Neural cell (in vitro differentiated cells): ENCODE results near the gene OTUD7B. TPM values are rescaled to one million over a fixed set of nuclear protein-coding genes. Genes with fewer than 3 reads are reported as not detected.

Experiments used
- H2AFZ ChIP-seq: fragments of 200-600, 300-800 bp; sonication (generic), shearing (Covaris generic); 2 replicates; pipeline ENCODE4 v1.6.0; 2014; ENCODE audit warnings: low read depth, mild to moderate bottlenecking, antibody characterized with exemption, low read length, moderate library complexity
- H3F3A ChIP-seq: fragments of 200-600 bp; shearing (Covaris generic); 2 replicates; pipeline ENCODE4 v1.6.1; 2016; ENCODE audit warnings: mild to moderate bottlenecking, moderate library complexity, mixed read lengths, antibody characterized with exemption, low read length; ENCODE audit not compliant: insufficient read depth, poor library complexity, severe bottlenecking
- H3K27ac ChIP-seq: fragments of 200-600, 300-800 bp; sonication (generic), shearing (Covaris generic); 2 replicates; pipeline ENCODE4 v1.5.1; 2014; ENCODE audit warnings: mild to moderate bottlenecking, low read length, moderate library complexity
- H3K27me3 ChIP-seq: fragments of 300-800, 200-600 bp; sonication (generic), shearing (Covaris generic); 2 replicates; pipeline ENCODE4 v1.6.0; 2014; ENCODE audit warnings: mild to moderate bottlenecking, low read depth, low read length, moderate library complexity; ENCODE audit not compliant: insufficient read depth
- H3K36me3 ChIP-seq: fragments of 300-800, 200-600 bp; sonication (generic), shearing (Covaris generic); 2 replicates; pipeline ENCODE4 v1.5.1; 2014; ENCODE audit warnings: mild to moderate bottlenecking, antibody characterized with exemption, low read length, moderate library complexity; ENCODE audit not compliant: insufficient read depth
- H3K4me2 ChIP-seq: fragments of 300-800, 200-600 bp; sonication (generic), shearing (Covaris generic); 2 replicates; pipeline ENCODE4 v1.6.0; 2014; ENCODE audit warnings: mild to moderate bottlenecking, low read length
- H3K4me3 ChIP-seq: fragments of 300-800, 200-600 bp; sonication (generic), shearing (Covaris generic); 2 replicates; pipeline ENCODE4 v1.5.1; 2014; ENCODE audit warnings: mild to moderate bottlenecking, low read length, moderate library complexity
- H3K79me2 ChIP-seq: fragments of 200-600 bp; shearing (Covaris generic); replicated peaks from 2 replicates; pipeline ENCODE4 v1.6.0; 2014; ENCODE audit warnings: mild to moderate bottlenecking, low read length, moderate library complexity; ENCODE audit not compliant: insufficient read depth
- H3K9ac ChIP-seq: fragments of 300-800, 200-600 bp; sonication (generic), shearing (Covaris generic); 2 replicates; pipeline ENCODE4 v1.6.1; 2016; ENCODE audit warnings: mild to moderate bottlenecking, low read length, mixed read lengths
- H3K9me2 ChIP-seq: fragments of 200-600 bp; shearing (Covaris generic); 2 replicates; pipeline ENCODE4 v1.6.1; 2016; ENCODE audit warnings: mild to moderate bottlenecking, low read length, mixed read lengths; ENCODE audit not compliant: insufficient read depth
- H3K9me3 ChIP-seq: fragments of 200-600, 300-800 bp; sonication (generic), shearing (Covaris generic); 2 replicates; pipeline ENCODE4 v1.6.1; 2016; ENCODE audit warnings: mild to moderate bottlenecking, mixed run types, low read length, moderate library complexity, mixed read lengths
- H4K20me1 ChIP-seq: fragments of 200-600 bp; shearing (Covaris generic); 2 replicates; pipeline ENCODE4 v1.6.1; 2016; ENCODE audit warnings: mild to moderate bottlenecking, mixed run types; ENCODE audit not compliant: insufficient read depth
- EP300 ChIP-seq: fragments of 450-650 bp; conservative IDR thresholded peaks from 2 replicates; pipeline ENCODE4 v1.6.1; 2014; ENCODE audit warnings: antibody characterized with exemption, mild to moderate bottlenecking, moderate library complexity; ENCODE audit not compliant: poor library complexity, severe bottlenecking
- EZH2 ChIP-seq: fragments of 200-600, 300-800 bp; shearing (Covaris generic), sonication (generic); IDR thresholded peaks from 2 replicates; pipeline ENCODE4 v1.6.1; 2014; ENCODE audit warnings: antibody characterized with exemption, low read length, borderline replicate concordance, mild to moderate bottlenecking; ENCODE audit not compliant: insufficient read depth, poor library complexity, severe bottlenecking
- MXI1 ChIP-seq: fragments of 450-650 bp; conservative IDR thresholded peaks from 2 replicates; pipeline ENCODE4 v1.6.1; 2014; ENCODE audit warnings: antibody characterized with exemption, mild to moderate bottlenecking; ENCODE audit not compliant: poor library complexity, severe bottlenecking
- POLR2AphosphoS5 ChIP-seq: IDR thresholded peaks from 2 replicates; pipeline ENCODE4 v1.6.1; 2012
- RAD21 ChIP-seq: fragments of 450-650 bp; conservative IDR thresholded peaks from 2 replicates; pipeline ENCODE4 v1.6.1; 2014; ENCODE audit warnings: antibody characterized with exemption, mild to moderate bottlenecking, moderate library complexity
- SMC3 ChIP-seq: fragments of 450-650 bp; conservative IDR thresholded peaks from 2 replicates; pipeline ENCODE4 v1.6.1; 2014; ENCODE audit warnings: antibody characterized with exemption, mild to moderate bottlenecking, moderate library complexity; ENCODE audit not compliant: poor library complexity
- TAF1 ChIP-seq: IDR thresholded peaks from 2 replicates; pipeline ENCODE4 v1.6.1; 2012; ENCODE audit warnings: low read depth
- polyA plus RNA-seq: library from polyadenylated mRNA; depleted of rRNA; stranded (reverse); fragments of >200 nt; gene quantifications from 2 replicates; pipeline ENCODE4 v1.2.3, GENCODE V29; 2014
- TF ChIP-seq, protein P1 (sequence below): IDR thresholded peaks from 2 replicates; pipeline ENCODE4 v1.6.1; 2012; ENCODE audit warnings: borderline replicate concordance
- TF ChIP-seq, protein P2 (sequence below): fragments of 450-650 bp; IDR thresholded peaks from 2 replicates; pipeline ENCODE4 v1.5.1; 2014; ENCODE audit warnings: antibody characterized with exemption, mild to moderate bottlenecking, moderate library complexity; ENCODE audit not compliant: poor library complexity, severe bottlenecking

The OTUD7B gene
- polyA plus RNA-seq, 1 donor from 2014 or later, result 2.1 TPM

DNA sequence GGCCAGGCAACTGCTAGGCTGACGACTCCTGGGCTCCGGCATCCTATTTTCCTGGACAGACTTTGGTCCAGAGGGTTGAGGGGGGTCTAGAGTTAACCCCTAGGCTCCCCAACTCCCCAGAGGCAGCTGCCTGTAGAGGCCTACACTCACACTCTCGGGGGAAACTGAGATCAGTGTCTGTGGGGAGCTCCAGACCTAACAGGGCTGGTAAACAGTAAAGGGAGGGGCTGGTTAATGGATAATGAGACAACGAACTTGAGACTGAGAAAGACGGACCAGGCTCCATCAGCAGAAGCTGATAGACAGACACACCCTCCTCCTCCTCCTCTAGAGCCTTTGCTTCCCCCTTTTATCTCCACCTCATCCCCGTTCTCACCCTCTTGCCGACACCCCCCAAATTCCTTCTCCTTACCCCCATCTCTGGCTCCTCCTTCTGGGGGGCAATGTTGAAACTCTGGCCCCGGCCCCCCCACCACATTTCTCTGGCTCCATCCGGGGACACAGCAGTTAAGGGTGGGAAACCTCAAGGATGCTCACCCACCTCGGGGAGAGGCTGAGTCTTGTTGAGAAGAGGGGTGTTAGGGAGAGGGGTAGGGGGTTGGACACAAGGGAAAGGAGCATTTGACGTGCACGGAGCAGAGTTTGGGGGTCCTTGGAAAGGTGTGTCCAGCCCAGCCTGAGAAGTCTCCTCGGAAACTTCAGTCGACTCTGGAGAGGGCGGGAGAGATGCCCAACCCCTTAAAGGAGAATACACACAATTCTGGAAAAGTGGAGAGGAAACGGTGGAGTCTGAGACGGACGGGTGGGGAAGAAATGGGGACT lies 74.1 kb downstream of the OTUD7B start, which contains the start of gene MTMR11:
MTMR11 (minus strand) TSS at position 710 of the 822 bp plus-strand sequence; CDS start at position 478, 232 bp downstream.
- Histone ChIP-seq H3K27ac (no peak within 1 kb of the TSS), H3K27me3 (no peaks in the 10 kb centered on the region), H4K20me1 (no peaks in the 10 kb centered on the region), H3F3A (no peaks in the 10 kb centered on the region), H3K9me2 (no peaks in the 10 kb centered on the region), H3K9me3 (no peaks in the 10 kb centered on the region), H3K4me2 (no peak within 1 kb of the TSS), H3K9ac (no peak within 1 kb of the TSS), H3K79me2 (no peaks in the 10 kb centered on the region), H3K36me3 (no peaks in the 10 kb centered on the region), H3K4me3 (no peak within 1 kb of the TSS), H2AFZ (no peak within 1 kb of the TSS)
- TF ChIP-seq SMC3 (no peak), EP300 (no peak), MXI1 (no peak), POLR2AphosphoS5 (no peak), RAD21 (no peak), EZH2 (no peak), TAF1 (no peak)
- TF ChIP-seq, protein P1, sequence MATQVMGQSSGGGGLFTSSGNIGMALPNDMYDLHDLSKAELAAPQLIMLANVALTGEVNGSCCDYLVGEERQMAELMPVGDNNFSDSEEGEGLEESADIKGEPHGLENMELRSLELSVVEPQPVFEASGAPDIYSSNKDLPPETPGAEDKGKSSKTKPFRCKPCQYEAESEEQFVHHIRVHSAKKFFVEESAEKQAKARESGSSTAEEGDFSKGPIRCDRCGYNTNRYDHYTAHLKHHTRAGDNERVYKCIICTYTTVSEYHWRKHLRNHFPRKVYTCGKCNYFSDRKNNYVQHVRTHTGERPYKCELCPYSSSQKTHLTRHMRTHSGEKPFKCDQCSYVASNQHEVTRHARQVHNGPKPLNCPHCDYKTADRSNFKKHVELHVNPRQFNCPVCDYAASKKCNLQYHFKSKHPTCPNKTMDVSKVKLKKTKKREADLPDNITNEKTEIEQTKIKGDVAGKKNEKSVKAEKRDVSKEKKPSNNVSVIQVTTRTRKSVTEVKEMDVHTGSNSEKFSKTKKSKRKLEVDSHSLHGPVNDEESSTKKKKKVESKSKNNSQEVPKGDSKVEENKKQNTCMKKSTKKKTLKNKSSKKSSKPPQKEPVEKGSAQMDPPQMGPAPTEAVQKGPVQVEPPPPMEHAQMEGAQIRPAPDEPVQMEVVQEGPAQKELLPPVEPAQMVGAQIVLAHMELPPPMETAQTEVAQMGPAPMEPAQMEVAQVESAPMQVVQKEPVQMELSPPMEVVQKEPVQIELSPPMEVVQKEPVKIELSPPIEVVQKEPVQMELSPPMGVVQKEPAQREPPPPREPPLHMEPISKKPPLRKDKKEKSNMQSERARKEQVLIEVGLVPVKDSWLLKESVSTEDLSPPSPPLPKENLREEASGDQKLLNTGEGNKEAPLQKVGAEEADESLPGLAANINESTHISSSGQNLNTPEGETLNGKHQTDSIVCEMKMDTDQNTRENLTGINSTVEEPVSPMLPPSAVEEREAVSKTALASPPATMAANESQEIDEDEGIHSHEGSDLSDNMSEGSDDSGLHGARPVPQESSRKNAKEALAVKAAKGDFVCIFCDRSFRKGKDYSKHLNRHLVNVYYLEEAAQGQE, result no peak
- TF ChIP-seq, protein P2, sequence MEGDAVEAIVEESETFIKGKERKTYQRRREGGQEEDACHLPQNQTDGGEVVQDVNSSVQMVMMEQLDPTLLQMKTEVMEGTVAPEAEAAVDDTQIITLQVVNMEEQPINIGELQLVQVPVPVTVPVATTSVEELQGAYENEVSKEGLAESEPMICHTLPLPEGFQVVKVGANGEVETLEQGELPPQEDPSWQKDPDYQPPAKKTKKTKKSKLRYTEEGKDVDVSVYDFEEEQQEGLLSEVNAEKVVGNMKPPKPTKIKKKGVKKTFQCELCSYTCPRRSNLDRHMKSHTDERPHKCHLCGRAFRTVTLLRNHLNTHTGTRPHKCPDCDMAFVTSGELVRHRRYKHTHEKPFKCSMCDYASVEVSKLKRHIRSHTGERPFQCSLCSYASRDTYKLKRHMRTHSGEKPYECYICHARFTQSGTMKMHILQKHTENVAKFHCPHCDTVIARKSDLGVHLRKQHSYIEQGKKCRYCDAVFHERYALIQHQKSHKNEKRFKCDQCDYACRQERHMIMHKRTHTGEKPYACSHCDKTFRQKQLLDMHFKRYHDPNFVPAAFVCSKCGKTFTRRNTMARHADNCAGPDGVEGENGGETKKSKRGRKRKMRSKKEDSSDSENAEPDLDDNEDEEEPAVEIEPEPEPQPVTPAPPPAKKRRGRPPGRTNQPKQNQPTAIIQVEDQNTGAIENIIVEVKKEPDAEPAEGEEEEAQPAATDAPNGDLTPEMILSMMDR, result no peak

DNA sequence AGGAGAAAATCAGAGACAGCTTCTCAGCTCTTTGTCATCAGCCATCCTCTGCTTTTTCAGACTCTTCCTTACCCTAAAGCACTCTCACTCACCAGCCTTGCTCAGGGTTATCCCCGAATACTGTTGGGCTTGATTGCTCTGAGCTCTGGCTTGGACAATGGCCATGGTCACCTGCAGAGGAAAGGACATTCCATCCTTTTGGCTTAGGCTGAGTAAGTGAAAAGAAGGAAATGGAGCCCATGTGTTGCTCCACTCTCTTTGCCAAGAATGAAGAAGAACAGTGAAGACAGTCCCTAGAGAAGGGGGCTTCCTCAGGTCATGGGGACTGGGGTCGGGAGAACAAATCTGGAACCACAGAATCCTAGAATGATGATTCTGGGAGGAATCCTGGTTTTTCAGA lies 76.2 kb downstream of the OTUD7B start:
- Histone ChIP-seq H3K9me2 (no peaks in the 10 kb centered on the region), H4K20me1 (no peaks in the 10 kb centered on the region), H3F3A (no peaks in the 10 kb centered on the region), H3K36me3 (no peaks in the 10 kb centered on the region), H3K9ac (no peak overlapping the region), H3K9me3 (no peaks in the 10 kb centered on the region), H2AFZ (no peak overlapping the region), H3K4me2 (no peak overlapping the region), H3K27ac (no peak overlapping the region), H3K4me3 (no peak overlapping the region), H3K27me3 (no peaks in the 10 kb centered on the region), H3K79me2 (no peaks in the 10 kb centered on the region)
- TF ChIP-seq MXI1, result no peak
- TF ChIP-seq, protein P2, result no peak
- TF ChIP-seq EZH2, result no peak
- no peak for TF ChIP-seq POLR2AphosphoS5
- TF ChIP-seq, protein P1, result no peak
- TF ChIP-seq TAF1, result no peak
- TF ChIP-seq SMC3, result no peak
- no peak for TF ChIP-seq EP300
- TF ChIP-seq RAD21, result no peak
